ENCODE measurements around the gene ECM2. TPM values are rescaled to one million over a fixed set of nuclear protein-coding genes. Genes with fewer than 3 reads are reported as not detected.

Gene ECM2
- total and polyA plus RNA-seq, 2 experiments from 2014 or later, result 4.0 to 20.8 TPM

GRCh38 chr9:92518199-92518598, 17.6 kb downstream of the ECM2 start:
- H3K27me3 ChIP-seq, result no peaks in the 10 kb centered on the region
- H3K4me2 ChIP-seq, result no peak overlapping the region
- peaks cover 7% of the 10 kb centered on the region for H3K4me1 ChIP-seq (ENCODE audit: insufficient read depth)
- H3K79me2 ChIP-seq, result no peaks in the 10 kb centered on the region
- 85% methylated on average over 4 of the region's 4 CpGs for WGBS (ENCODE audit: low lambda C conversion rate, missing lambda C conversion rate)
- no peak overlapping the region for H3K27ac ChIP-seq
- H3K9me3 ChIP-seq (ENCODE audit: low read depth), result no peaks in the 10 kb centered on the region
- no peak for DNase-seq (ENCODE audit: low spot score)
- H2AFZ ChIP-seq, result no peak overlapping the region
- H3K4me3 ChIP-seq, result no peak overlapping the region
- no peaks in the 10 kb centered on the region for H3K36me3 ChIP-seq (replicated peaks; ENCODE audit: insufficient read depth, low read depth)
- H4K20me1 ChIP-seq (ENCODE audit: insufficient read depth, poor library complexity, severe bottlenecking), result no peaks in the 10 kb centered on the region
- no peaks in the 10 kb centered on the region for H3K9me2 ChIP-seq (replicated peaks; ENCODE audit: insufficient read depth)
- TF ChIP-seq CTCF (IDR thresholded peaks at IDR 0.05; ENCODE audit: poor library complexity), result no peak
- TF ChIP-seq EZH2 (IDR thresholded peaks at IDR 0.05; ENCODE audit: borderline replicate concordance), result no peak
- TF ChIP-seq EZH2phosphoT487 (IDR thresholded peaks at IDR 0.05; ENCODE audit: low read depth, severe bottlenecking, unreplicated experiment), result no peak

- no peaks in the 10 kb centered on the region for H3K27me3 ChIP-seq
- 41% methylated on average over 3 of the region's 3 CpGs for WGBS (ENCODE audit: low lambda C conversion rate, missing lambda C conversion rate)
- no peaks in the 10 kb centered on the region for H3K36me3 ChIP-seq (replicated peaks; ENCODE audit: insufficient read depth, low read depth)
- peaks cover 10% of the 10 kb centered on the region for H3K4me1 ChIP-seq (ENCODE audit: insufficient read depth)
- H3K4me2 ChIP-seq, result no peak overlapping the region
- H3K9me3 ChIP-seq (ENCODE audit: low read depth), result no peaks in the 10 kb centered on the region
- H2AFZ ChIP-seq, result no peak overlapping the region
- H3K27ac ChIP-seq, result no peak overlapping the region
- no peak for DNase-seq (ENCODE audit: low spot score)
- H3K9me2 ChIP-seq (replicated peaks; ENCODE audit: insufficient read depth), result no peaks in the 10 kb centered on the region
- no peaks in the 10 kb centered on the region for H4K20me1 ChIP-seq (ENCODE audit: insufficient read depth, poor library complexity, severe bottlenecking)
- no peaks in the 10 kb centered on the region for H3K79me2 ChIP-seq
- H3K4me3 ChIP-seq, result no peak overlapping the region
- no peak for TF ChIP-seq CTCF (IDR thresholded peaks at IDR 0.05; ENCODE audit: poor library complexity)
- TF ChIP-seq EZH2 (IDR thresholded peaks at IDR 0.05; ENCODE audit: borderline replicate concordance), result no peak
- TF ChIP-seq EZH2phosphoT487 (IDR thresholded peaks at IDR 0.05; ENCODE audit: low read depth, severe bottlenecking, unreplicated experiment), result no peak
Measured at GRCh38 chr9:92517046-92517445, 18.7 kb downstream of the ECM2 start.

- peaks cover 10% of the 10 kb centered on the region for H3K4me1 ChIP-seq (ENCODE audit: insufficient read depth)
- no peak for DNase-seq (ENCODE audit: low spot score)
- 100% methylated on average over 1 of the region's 1 CpG for WGBS (ENCODE audit: low lambda C conversion rate, missing lambda C conversion rate)
- no peaks in the 10 kb centered on the region for H3K9me3 ChIP-seq (ENCODE audit: low read depth)
- H3K79me2 ChIP-seq, result no peaks in the 10 kb centered on the region
- no peak overlapping the region for H3K4me3 ChIP-seq
- TF ChIP-seq EZH2phosphoT487 (IDR thresholded peaks at IDR 0.05; ENCODE audit: low read depth, severe bottlenecking, unreplicated experiment) (no peak), EZH2 (IDR thresholded peaks at IDR 0.05; ENCODE audit: borderline replicate concordance) (no peak), CTCF (IDR thresholded peaks at IDR 0.05; ENCODE audit: poor library complexity) (no peak)
- H3K4me2 ChIP-seq, result no peak overlapping the region
- H3K27me3 ChIP-seq, result no peaks in the 10 kb centered on the region
- H3K36me3 ChIP-seq (replicated peaks; ENCODE audit: insufficient read depth, low read depth), result no peaks in the 10 kb centered on the region
- H4K20me1 ChIP-seq (ENCODE audit: insufficient read depth, poor library complexity, severe bottlenecking), result no peaks in the 10 kb centered on the region
- no peak overlapping the region for H3K27ac ChIP-seq
- no peaks in the 10 kb centered on the region for H3K9me2 ChIP-seq (replicated peaks; ENCODE audit: insufficient read depth)
- no peak overlapping the region for H2AFZ ChIP-seq
Measured at GRCh38 chr9:92516521-92516920, 19.3 kb downstream of the ECM2 start.

GRCh38 chr9:92514635-92515034, 21.2 kb downstream of the ECM2 start:
- WGBS (ENCODE audit: low lambda C conversion rate, missing lambda C conversion rate), result 94% methylated on average over 10 of the region's 10 CpGs
- no peak overlapping the region for H3K27ac ChIP-seq

More at GRCh38 chr9:92514635-92515034, 21.2 kb downstream of the ECM2 start:
- no peaks in the 10 kb centered on the region for H3K27me3 ChIP-seq
- H3K4me3 ChIP-seq, result no peak overlapping the region
- no peaks in the 10 kb centered on the region for H3K36me3 ChIP-seq (replicated peaks; ENCODE audit: insufficient read depth, low read depth)
- H3K4me2 ChIP-seq, result no peak overlapping the region
- no peaks in the 10 kb centered on the region for H3K9me2 ChIP-seq (replicated peaks; ENCODE audit: insufficient read depth)
- no peaks in the 10 kb centered on the region for H3K9me3 ChIP-seq (ENCODE audit: low read depth)
- peaks cover 10% of the 10 kb centered on the region for H3K4me1 ChIP-seq (ENCODE audit: insufficient read depth)
- no peak overlapping the region for H2AFZ ChIP-seq
- no peaks in the 10 kb centered on the region for H3K79me2 ChIP-seq
- TF ChIP-seq EZH2 (IDR thresholded peaks at IDR 0.05; ENCODE audit: borderline replicate concordance) (no peak), CTCF (IDR thresholded peaks at IDR 0.05; ENCODE audit: poor library complexity) (no peak), EZH2phosphoT487 (IDR thresholded peaks at IDR 0.05; ENCODE audit: low read depth, severe bottlenecking, unreplicated experiment) (no peak)
- DNase-seq (ENCODE audit: low spot score), result no peak
- no peaks in the 10 kb centered on the region for H4K20me1 ChIP-seq (ENCODE audit: insufficient read depth, poor library complexity, severe bottlenecking)
